ENCODE results near the gene ASPG.

The ASPG gene

DNA sequence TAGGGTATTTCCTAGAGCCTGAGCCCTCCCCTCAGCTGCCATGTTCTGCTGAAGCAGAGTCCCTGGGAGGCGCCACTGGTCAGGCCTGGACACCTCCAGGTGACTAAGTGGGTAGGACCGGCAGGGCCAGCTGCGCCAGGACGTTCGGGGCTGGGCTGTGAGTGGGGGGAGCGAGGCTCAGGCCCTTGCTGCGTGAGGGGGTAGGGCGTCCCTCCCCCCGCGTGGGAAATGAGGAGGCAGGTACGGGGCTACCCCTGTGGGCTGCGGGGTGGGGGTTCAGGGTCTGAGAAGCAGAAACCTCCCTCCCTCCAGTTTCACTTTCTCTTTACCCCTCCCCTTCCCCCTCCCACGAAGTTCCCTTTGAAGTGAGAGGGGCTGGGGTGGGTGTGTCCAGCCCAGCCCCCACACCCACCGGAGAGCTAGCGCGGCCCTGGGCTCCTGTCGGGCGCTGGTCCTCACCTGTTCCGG, 30.8 kb downstream of the ASPG start:
- no peak for DNase-seq (ENCODE audit: low read depth in 2 of 2)

DNA sequence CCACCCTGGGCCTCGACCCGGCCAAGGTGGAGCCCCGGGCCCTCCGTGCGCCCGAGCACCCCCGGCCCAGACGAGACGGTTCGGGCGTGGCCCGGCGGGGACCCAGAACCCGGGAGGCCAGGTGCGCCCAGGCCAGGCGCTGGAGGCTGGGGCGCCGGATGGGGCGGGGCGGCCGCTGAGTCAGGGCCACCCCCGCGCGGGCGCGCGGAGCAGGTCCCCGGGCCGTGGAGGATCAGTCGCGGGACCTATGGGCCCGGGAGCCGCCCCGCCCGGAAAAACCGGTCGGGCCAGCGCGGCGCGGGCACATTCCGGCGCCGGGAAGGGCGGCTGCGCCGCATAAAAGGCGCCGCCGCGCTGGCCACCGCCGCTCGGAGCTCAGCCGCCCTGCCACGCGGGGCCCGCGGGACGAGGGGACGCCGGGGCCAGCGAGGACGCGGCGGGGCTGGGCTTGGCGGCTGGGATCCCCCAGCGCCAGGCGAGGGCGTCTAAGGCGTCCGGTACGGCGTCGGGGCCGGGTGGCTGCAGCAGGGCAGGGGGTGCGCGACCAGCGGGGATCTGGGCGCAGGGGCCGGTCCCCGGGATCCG, 31.3 kb downstream of the ASPG start:
- DNase-seq (ENCODE audit: low read depth in 2 of 2) = no peak

DNA sequence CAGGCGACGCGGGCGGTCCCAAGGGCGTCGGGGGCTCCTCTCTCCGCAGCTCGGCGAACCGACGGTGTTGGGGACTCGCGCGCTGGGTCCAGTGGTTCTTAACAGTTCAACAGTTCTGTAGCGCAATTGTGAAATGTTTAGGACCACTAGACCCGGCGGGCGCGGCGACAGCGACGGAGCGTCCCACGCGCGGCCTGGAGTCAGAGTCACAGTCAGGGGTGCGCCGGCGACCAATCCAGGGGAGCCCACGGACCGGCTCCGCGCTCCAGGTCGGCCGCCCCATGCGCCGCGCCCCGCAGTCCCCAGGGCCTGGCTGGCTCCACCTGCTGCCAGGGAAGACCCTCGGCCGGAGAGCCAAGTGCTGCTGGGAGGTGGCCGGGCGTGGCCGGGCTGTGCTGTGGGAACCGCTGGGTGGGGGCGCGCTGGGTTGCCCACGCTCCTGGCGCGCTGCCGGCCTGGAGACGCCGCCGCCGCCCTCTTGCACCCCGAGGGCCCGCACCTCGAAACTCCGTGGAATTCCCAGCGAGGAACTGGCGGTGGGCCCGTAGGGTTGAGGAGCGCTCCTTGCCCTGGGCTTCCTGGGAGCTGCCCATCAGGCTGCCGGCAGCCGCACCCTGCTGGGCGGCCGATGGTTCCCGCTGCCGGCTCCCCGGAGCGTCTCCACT, 32.0 kb downstream of the ASPG start:
- DNase-seq (ENCODE audit: low read depth in 2 of 2) = no peak

DNA sequence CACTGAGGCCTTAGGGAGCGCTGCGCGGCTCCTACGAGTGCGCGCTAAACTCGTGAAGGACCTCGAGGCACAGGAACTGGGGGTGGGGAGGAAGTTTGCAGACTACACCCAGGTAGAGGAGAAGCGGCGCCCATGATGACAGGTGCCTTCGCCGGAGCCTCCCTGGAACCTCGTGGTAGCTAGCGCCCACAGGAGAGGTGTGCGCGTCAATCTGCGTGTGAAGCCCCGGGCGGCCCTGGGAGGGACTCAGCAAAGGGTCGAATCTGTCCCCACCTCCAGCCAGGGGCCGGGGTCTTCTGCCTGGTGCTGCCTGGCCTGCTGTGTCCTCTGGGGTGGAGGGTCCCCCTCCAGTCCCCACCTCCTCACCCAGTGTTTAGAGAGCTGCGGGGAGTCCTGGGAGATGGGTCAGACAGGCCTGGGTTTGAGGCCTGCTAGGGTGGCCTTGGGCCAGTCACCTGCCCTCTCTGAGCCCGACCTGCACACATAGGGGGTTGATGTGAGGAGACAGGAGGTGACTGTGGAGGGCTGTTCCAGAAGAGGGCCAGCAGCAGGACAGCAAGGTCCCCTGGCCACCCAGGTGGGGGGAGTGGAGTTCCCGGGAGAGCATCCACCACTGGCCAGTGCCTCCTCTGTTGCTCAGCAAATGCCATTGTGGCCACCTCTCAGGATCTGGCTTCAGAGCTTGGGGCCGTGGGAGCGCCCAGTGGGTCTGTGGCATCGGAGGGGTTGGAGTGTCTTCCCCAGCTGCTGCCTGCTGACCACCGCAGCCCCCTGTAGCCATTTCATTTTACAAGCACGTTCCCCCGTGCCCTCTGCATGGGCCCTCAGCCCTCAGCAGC, 32.7 kb downstream of the ASPG start:
- no peak for DNase-seq (ENCODE audit: low read depth in 2 of 2)

DNA sequence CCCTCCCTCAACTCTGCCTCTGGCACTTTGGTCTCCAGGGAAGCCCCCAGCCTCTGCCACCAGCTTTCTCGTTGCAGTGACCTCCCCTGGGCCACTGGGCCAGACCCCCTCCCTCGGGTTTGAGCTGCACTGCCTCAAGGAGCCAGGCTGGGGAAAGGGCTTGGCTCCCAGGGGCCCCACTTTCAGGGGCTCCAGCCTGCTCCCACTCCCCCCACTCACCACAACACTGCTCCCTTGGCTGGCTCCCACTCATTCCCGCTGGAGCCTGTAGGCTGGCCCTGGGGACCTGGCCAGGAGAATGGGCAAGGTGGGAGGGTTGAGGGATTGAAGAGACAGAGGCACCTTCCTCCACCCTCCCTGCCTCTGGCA, 33.6 kb downstream of the ASPG start:
- DNase-seq (ENCODE audit: low read depth in 2 of 2) = no peak

DNA sequence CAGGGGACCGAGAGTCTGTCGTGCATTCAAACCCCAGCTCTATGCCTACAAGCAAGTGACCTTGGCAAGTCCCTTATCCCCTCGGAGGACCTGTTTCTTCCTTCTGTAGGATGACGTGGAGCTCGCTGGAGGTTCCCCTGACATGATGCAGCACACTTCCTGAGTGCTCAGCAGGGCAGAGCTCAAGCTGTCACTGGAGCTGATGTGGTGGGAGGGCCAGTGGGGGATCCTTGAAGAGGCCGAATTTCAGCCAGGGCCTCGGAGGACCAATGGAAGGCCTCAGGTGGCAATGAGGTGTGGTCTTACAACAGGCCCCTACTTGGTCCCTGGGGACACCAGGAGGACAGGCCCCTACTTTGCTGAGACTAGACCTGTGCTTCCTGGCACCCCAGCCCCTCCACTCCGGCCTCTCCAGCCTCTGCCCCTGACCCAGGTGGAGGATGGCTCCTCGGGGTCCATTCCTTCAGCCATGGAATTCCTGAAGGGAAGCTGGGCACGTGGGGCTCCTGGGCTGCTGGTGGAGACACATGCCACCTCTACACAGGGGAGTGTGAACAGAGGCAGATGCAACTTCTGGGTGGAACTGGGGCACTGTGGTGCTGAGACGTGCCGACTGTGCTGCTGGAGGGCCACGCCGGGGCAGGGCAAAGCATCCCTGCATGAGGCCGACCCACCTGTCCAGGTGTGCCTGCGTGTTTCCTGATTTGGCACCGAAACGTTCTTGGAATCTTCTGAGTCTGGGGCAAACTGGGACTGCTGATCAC, 34.2 kb downstream of the ASPG start:
- no peak for DNase-seq (ENCODE audit: low read depth in 2 of 2)

DNA sequence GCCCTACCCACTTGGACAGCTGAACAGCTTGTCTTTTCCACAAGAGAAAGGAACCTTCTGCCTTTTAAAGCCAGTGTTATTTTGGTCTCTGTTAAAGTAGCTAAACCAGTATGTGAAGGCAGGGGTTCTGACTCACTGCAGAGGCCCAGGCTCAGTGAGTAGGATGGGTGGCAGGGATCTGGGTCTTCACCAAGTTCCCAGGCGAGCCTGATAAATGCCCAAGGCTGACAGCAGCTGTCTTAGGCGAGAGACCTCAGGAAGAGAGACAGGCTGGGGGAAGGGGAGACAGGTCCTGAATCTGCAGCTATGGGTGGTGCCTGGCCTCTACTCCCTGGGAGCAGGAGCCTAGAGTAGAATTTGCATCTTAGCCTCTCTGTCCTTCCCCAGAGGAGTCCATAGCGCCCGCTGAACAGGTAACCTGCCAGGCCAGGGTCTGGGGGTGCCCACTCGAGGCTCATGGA, 34.8 kb downstream of the ASPG start:
- DNase-seq (ENCODE audit: low read depth in 2 of 2) = no peak

DNA sequence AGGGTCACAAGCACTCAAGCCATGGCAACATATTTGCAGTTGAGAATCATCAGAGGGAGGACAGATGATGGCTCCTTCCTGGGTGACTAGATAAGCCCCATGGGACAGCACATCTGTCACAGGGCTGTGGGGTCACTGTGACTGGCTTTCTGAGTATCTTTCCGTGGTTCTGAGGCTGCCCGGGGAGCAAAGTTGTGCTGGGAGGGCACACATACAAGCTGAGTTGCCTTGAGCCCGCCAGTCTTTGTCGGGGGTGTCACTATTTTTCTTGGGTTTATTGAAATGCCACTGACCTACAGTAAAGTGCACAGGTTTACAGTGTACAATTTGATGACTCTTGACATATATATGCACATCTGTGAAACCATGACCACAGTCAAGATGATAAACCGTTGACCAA, 35.6 kb downstream of the ASPG start:
- DNase-seq (ENCODE audit: low read depth in 2 of 2) = no peak

DNA sequence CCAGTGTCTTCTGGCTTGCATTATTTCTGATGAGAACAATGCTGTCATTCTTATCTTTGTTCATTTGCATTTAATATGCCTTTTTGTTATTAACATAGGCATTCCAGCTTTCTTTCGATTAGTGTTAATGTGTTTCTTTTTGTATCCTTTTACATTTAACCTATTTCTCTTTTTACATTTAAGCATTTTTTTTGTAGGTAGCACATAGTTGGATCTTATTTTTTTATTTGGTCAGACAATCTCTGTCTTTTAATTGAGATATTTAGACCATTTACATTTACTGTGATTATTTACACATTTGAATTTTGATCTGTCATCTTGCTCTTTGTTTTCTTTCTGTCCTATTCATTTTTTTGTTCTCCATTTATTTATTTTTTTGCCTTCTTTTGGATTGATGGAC, 38.4 kb downstream of the ASPG start:
- DNase-seq (ENCODE audit: low read depth in 2 of 2) = no peak

DNA sequence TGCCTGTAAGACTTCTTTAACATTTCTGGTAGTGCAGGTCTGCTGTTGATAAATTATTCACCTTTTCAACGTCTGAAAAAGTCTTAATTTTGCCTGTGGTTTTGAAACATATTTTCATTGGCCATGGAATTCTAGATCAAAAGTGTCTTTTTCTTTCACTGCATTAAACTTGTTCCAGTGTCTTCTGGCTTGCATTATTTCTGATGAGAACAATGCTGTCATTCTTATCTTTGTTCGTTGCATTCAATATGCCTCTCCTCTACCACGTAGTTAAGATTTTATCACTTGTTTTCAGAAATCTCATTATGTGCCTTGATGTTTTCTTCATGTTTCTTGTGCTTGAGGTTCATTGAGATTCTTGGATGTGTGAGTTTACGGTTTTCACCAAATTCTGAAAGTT, 39.5 kb downstream of the ASPG start:
- no peak for DNase-seq (ENCODE audit: low read depth in 2 of 2)

DNA sequence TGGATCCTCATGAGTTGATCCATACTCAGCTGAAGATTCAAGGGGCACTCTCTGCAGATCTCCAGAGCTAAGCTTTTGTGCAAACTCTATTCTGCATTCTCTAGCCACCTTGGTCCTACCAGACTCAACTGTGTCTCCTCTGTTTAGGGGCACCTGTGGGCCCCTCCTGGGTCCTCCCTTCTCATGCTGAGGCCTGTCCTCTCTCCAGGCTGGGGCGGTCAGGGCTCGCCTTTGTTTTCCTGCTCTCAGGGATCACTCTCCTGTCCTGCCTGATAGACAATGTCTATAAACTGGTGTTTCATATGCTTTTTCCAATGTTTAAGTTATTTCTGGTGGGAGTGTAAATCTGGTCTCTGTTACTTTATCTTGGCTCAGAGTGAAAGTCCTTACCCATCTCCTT, 41.3 kb downstream of the ASPG start:
- DNase-seq (ENCODE audit: low read depth in 2 of 2) = no peak

DNA sequence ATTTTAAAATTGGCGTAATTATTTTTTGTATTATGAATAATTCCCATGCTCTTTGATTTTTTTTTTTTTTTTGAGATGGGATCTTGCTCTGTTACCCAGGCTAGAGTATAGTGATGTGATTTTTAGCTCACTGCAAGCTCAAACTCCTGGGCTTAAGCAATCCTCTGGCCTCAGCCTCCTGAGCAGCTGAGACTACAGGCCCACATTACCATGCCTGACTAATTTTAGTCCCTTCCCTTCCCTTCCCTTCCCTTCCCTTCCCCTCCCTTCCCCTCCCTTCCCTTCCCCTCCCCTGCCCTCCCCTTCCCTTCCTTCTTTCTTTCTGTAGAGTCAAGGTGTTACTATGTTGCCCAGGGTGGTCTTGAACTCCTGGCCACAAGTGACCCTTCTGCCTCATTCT, 43.5 kb downstream of the ASPG start:
- DNase-seq (ENCODE audit: low read depth in 2 of 2) = no peak

DNA sequence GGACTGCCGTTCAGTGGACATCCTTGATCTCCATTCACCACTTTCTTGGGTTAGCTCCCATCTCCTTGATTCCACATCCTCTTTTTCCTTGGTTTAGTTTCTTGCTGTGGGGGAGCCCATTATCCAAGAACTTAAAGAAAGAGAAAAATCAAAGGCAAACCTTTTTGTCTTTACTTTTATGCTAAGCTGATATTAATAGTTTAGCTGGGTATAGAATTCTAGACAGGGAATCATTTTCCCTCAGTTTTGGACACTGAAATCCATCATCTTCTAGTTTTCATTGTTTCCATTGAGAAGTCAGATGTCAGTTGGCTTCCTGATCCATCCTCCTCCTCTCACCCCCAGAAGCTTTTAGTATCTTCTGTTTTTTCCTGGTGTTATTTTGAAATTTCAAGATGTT, 44.1 kb downstream of the ASPG start:
- DNase-seq (ENCODE audit: low read depth in 2 of 2) = no peak

DNA sequence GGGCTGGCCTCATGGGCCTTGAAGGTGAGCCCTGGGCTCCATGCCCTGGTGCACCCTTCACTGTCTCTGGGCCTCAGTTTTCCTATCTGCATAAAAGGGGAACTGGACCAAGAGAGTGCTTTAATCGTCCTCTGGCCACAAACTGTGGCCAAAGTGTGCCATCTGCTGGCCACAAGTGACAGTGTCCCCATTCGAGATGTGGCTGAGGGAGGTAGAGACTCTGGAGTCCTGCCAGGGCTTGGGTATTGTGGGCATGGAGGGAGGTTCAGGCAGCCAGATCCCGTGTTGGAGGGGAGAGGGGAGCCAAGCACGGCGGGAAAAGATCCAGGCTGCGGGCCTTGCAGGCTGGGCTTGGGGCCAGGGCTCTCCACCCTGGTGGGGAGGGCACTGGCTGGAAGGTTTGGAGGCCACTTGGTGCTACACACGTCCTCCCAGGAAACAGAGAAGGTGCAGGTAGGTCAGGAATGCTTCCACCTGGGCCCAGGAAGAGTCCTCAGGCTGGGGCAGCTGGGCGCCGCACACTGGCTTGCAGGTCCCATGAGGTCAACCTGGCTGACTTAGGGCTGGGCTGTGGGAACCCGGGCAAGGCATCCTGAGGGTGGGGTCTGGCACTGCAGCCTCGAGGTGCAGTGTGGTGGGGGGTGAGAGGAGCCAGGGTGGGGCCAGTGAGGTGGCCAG, 45.6 kb downstream of the ASPG start:
- DNase-seq (ENCODE audit: low read depth in 2 of 2) = no peak

DNA sequence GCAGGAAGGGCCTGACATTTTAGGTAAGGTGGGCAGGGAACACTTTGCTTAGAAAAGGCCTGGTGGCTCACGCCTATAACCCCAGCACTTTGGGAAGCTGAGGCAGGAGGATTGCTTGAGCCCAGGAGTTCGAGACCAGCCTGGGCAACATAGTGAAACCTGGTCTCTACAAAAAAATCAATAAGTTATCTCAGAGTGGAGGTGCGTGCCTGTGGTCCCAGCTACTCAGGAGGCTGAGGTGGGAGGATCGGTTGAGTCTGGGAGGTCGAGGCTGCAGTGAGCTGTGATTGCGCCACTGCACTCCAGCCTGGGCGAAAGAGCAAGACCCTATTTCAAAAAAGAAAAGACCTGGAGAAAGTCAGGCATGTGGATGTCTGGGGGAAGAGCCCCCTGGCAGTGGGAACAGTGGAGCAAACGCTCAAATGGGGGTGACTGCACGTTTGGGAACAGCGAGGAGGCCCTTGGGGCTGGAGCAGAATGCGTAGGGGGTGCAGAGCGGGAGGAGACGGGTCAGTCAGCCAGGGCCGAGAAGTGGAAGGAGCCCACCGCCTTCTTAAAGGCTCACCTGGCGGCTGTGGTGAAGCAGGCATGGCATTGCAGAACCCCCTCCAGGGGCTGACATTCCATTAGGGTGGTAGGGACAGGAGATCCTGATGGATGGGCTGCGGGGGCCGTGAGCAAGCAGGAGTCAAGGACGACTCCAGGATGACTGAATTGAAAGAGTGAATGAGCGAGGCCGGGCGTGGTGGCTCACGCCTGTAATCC, 46.6 kb downstream of the ASPG start:
- no peak for DNase-seq (ENCODE audit: low read depth in 2 of 2)

DNA sequence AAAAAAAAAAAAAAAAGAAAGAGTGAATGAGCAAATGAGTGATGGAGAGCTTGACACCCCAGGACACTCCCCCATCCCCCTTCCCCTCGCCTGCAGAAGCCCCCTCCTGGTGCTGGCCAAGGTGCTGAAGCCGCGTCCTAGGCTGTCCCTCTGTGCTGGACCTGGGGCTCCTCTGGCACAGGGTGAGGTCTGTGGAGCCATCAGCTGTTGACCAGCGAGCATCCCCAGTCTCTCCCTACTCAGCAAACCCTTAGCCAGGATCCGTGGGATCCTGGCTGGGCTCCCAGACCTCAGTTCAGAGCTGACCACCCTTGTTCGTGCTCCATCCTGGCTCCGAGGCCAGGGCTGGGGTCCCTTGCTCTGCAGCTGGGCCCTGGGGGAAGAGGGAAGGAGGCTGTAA, 47.5 kb downstream of the ASPG start:
- DNase-seq (ENCODE audit: low read depth in 2 of 2) = no peak

DNA sequence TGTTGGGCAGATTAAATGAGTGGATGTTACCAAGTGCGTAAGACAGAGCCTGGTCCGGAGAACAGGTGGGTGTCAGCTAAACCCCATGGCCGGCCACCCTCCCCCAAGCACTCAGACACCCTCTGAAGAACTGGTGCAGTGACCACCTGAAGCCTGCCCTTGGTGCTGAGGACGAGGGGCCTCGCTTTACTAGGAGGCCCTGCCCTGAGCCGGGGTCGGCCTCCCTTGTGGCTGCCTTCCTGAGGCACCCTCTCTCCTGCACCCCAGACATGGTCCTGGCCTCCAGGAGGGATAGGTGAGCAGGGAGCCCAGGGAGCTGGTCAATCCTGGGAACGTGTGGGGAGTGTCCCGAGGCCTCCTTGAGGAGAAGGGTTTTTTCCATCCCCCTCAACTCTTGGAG, 48.0 kb downstream of the ASPG start:
- no peak for DNase-seq (ENCODE audit: low read depth in 2 of 2)

DNA sequence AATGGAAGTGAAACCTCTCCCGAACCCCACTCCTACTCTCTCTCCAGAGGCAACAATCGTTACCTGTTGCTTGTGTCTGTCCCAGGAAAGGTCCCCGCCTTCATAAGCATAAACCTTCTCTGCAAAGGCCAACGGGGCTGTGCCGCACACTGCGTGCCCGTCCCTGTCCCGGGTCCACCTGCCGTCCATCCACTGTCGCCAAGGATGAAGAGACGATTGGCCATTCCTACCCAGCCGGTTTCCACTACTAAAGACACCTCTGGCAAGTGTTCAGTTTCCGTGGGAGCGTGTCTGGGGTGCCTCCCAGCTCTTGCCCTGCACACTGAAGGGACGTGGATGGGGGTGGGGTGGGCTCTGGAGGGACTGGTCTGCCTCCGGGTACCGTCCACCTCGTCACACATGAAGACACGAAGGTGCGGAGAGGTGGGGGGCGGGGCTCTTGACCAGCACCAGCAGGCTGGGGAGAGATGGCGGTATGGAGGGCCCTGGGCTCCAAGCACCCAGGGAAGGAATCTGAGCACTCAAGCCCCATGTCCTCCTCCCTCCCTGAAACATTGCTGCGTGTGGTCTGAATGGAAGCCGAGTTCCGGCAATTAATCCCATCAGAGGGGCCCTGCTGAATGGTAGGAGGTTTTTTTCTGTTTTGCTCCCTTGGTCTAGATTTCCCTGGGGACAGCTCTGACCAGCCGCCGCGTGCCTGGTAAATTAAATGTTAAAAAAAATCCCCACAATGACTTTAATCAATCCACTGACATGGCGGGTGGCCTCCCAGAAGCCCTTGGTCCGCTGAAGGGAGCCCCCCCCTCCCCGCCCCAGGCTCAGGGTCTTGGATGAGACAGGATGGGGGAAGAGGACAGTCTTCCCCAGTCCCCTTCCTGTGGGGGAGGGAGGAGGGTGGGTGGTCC, 48.8 kb downstream of the ASPG start:
- no peak for DNase-seq (ENCODE audit: low read depth in 2 of 2)

DNA sequence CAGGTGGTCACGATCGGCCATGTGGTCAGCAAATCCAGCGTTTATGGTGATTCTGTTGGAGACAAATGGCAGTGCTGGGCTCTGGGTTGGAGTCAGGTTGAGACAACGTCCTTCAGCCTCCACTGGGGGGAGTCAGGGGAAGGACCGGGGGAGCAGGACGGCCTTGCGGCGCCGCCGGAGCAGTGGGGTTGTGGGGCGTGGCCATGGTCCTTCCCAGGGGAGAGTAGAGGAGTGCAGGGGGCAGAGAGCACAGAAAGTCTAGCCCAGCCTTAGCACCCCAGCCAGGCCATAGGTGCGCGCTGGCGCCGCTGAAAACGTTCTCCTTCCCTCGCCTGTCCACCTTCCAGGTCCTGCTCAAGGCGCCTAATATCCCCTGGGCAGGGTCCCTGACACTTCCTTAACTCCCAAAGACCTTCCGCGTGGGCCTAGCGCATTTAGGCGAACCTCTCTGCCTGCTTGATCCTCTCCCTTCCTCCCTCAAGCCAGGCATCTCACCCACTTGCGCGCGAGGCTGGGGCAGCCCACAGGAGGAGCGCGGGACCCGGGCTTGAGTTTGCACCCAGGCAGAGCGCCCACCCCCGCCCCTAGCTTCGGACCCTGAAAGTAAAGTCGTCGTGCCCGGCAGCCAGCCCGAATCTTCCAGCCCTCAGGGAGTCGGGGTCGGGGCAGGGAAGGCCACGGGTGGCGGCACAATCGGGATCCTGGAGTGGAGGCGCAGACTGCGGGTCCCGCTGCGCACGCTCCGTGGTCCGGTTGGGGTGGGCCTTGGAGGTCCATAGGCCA, 49.8 kb downstream of the ASPG start:
- DNase-seq (ENCODE audit: low read depth in 2 of 2) = no peak
